WTC11 (cell line): ENCODE data around the gene IQCB1. TPM values are rescaled to one million over a fixed set of nuclear protein-coding genes. Genes with fewer than 3 reads are reported as not detected.

ENCODE experiments used
- ATAC-seq: fragments of 200-7000 bp; cut with Tn5 transposase; 2 replicates; pipeline ENCODE4 v1.10.0; 2021; ENCODE audit warnings: mild to moderate bottlenecking, moderate library complexity
- CTCF ChIA-PET: fragments of 300-600 bp; sonication (Branson Sonifier 250); formaldehyde crosslinking; loops from one replicate; lab custom pipeline; 2021; ENCODE audit warnings: antibody characterized with exemption; lab: Charles Lee
- POLR2A ChIA-PET: fragments of 350-600 bp; sonication (Branson Sonifier 250); formaldehyde crosslinking; loops from one replicate; lab custom pipeline; 2021; ENCODE audit warnings: antibody characterized with exemption; lab: Charles Lee
- DNase-seq: peaks from one replicate; pipeline ENCODE4 v3.0.0; 2021; ENCODE audit warnings: low spot score
- H3K27ac Mint-ChIP-seq: 2 replicates; pipeline ENCODE4 v1.8.0; 2021; ENCODE audit warnings: mixed read lengths
- H3K27me3 Mint-ChIP-seq: 2 replicates; pipeline ENCODE4 v1.8.0; 2021; ENCODE audit warnings: low read depth, mild to moderate bottlenecking, moderate library complexity, mixed read lengths
- H3K36me3 Mint-ChIP-seq: 2 replicates; pipeline ENCODE4 v1.8.0; 2021; ENCODE audit warnings: mixed read lengths
- H3K4me1 Mint-ChIP-seq: 2 replicates; pipeline ENCODE4 v1.8.0; 2022; ENCODE audit warnings: mixed read lengths
- H3K4me3 Mint-ChIP-seq: 2 replicates; pipeline ENCODE4 v1.8.0; 2021; ENCODE audit warnings: mild to moderate bottlenecking, moderate library complexity, mixed read lengths
- H3K9me3 Mint-ChIP-seq: 2 replicates; pipeline ENCODE4 v1.8.0; 2021; ENCODE audit warnings: mixed read lengths
- ATF1 ChIP-seq: sonication (generic); formaldehyde crosslinking; IDR thresholded peaks from 2 replicates; pipeline ENCODE4 v1.8.1; 2023; ENCODE audit warnings: mild to moderate bottlenecking, moderate library complexity, missing genetic modification reagents
- ATF3 ChIP-seq: sonication (generic); formaldehyde crosslinking; conservative IDR thresholded peaks from 2 replicates; pipeline ENCODE4 v1.8.1; 2022; ENCODE audit warnings: mild to moderate bottlenecking, missing genetic modification reagents
- ATF6 ChIP-seq: sonication (generic); formaldehyde crosslinking; IDR thresholded peaks from 2 replicates; pipeline ENCODE4 v1.8.1; 2023; ENCODE audit warnings: mild to moderate bottlenecking, missing genetic modification reagents
- CTCF ChIP-seq: fragments of 200-600 bp; IDR thresholded peaks from 2 replicates; pipeline ENCODE4 v1.8.0; 2022; ENCODE audit warnings: antibody characterized with exemption
- EMX1 ChIP-seq: fragments of 250-450 bp; sonication (Bioruptor Pico); IDR thresholded peaks from 2 replicates; pipeline ENCODE4 v1.8.0; 2021; ENCODE audit warnings: mild to moderate bottlenecking
- ETV6 ChIP-seq: sonication (generic); formaldehyde crosslinking; IDR thresholded peaks from 2 replicates; pipeline ENCODE4 v1.8.1; 2022; ENCODE audit warnings: mild to moderate bottlenecking, missing genetic modification reagents
- MXD4 ChIP-seq: fragments of 250-450 bp; sonication (Bioruptor Pico); IDR thresholded peaks from 2 replicates; pipeline ENCODE4 v1.8.0; 2021; ENCODE audit warnings: mild to moderate bottlenecking, moderate library complexity, borderline replicate concordance
- NFATC4 ChIP-seq: fragments of 250-450 bp; sonication (Bioruptor Pico); IDR thresholded peaks from 2 replicates; pipeline ENCODE4 v1.9.0; 2021; ENCODE audit warnings: mild to moderate bottlenecking
- PRDM15 ChIP-seq: sonication (generic); formaldehyde crosslinking; IDR thresholded peaks from 2 replicates; pipeline ENCODE4 v1.8.0; 2022; ENCODE audit warnings: missing genetic modification reagents
- PRRX2 ChIP-seq: fragments of 250-450 bp; sonication (Bioruptor Pico); IDR thresholded peaks from 2 replicates; pipeline ENCODE4 v1.8.0; 2021; ENCODE audit warnings: mild to moderate bottlenecking
- SMAD3 ChIP-seq: sonication (generic); formaldehyde crosslinking; IDR thresholded peaks from 2 replicates; pipeline ENCODE4 v1.8.0; 2022; ENCODE audit warnings: missing genetic modification reagents, mild to moderate bottlenecking, borderline replicate concordance
- SMAD4 ChIP-seq: sonication (generic); formaldehyde crosslinking; IDR thresholded peaks from 2 replicates; pipeline ENCODE4 v1.8.0; 2022; ENCODE audit warnings: mild to moderate bottlenecking, missing genetic modification reagents
- SOX15 ChIP-seq: fragments of 250-450 bp; sonication (Bioruptor Pico); IDR thresholded peaks from 2 replicates; pipeline ENCODE4 v1.9.0; 2021; ENCODE audit warnings: mild to moderate bottlenecking
- ZNF121 ChIP-seq: sonication (generic); formaldehyde crosslinking; IDR thresholded peaks from 2 replicates; pipeline ENCODE4 v1.8.0; 2023; ENCODE audit warnings: missing genetic modification reagents
- ZNF512 ChIP-seq: sonication (generic); formaldehyde crosslinking; IDR thresholded peaks from 2 replicates; pipeline ENCODE4 v1.8.1; 2022; ENCODE audit warnings: missing genetic modification reagents, borderline replicate concordance
- total RNA-seq: library from RNA; stranded (reverse); gene quantifications from 3 replicates; pipeline ENCODE4 v1.2.3, GENCODE V29; 2021
- TF ChIP-seq, protein P1 (sequence below): sonication (generic); formaldehyde crosslinking; IDR thresholded peaks from 2 replicates; pipeline ENCODE4 v1.8.1; 2022; ENCODE audit warnings: mild to moderate bottlenecking, moderate library complexity, missing genetic modification reagents
- TF ChIP-seq, protein P2 (sequence below): fragments of 250-450 bp; sonication (Bioruptor Pico); IDR thresholded peaks from 2 replicates; pipeline ENCODE4 v1.9.0; 2021; ENCODE audit warnings: mild to moderate bottlenecking
- TF ChIP-seq, protein P3 (sequence below): fragments of 250-450 bp; sonication (Bioruptor Pico); IDR thresholded peaks from 2 replicates; pipeline ENCODE4 v2.1.2; 2022; ENCODE audit warnings: mild to moderate bottlenecking, moderate library complexity
- TF ChIP-seq, protein P4 (sequence below): sonication (generic); formaldehyde crosslinking; IDR thresholded peaks from 2 replicates; pipeline ENCODE4 v1.8.1; 2023; ENCODE audit warnings: mild to moderate bottlenecking, missing genetic modification reagents, moderate library complexity
- TF ChIP-seq, protein P5 (sequence below): sonication (generic); formaldehyde crosslinking; IDR thresholded peaks from 2 replicates; pipeline ENCODE4 v1.8.0; 2022; ENCODE audit warnings: mild to moderate bottlenecking, missing genetic modification reagents

IQCB1 gene
- total RNA-seq, 1 experiment from 2014 or later = 30.2 TPM

DNA sequence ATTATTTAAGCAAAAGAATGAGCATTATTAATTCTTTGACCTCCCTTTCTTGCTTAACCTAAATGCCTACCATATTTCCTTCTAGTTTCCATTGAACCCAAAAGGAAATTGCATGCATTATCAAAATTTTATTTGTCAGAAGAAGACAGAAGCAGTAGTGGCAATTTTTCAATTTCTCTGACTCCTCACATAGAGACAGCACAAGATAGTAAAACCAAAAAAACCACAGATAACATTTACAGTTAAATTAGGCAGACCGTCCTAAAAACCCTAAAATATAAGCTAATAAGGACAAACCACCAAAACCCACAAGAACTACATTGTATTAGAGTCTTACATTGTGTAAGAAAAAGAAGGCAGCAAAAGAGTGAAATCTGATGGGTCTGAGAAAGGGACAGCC lies 112.4 kb downstream of the IQCB1 start:
- ChIA-PET POLR2A (no interaction called here), CTCF (interaction anchor here (1.3 kb wide), 1 partner anchor 176 kb away, joined by 4 read pairs; no protein-coding TSS in a partner anchor)
- Mint-ChIP-seq H3K9me3 (peaks cover 8% of the 10 kb centered on the region), H3K36me3 (peaks cover 61% of the 10 kb centered on the region), H3K4me1 (no peaks in the 10 kb centered on the region), H3K27ac (no peak overlapping the region), H3K4me3 (no peak overlapping the region), H3K27me3 (no peaks in the 10 kb centered on the region)
- TF ChIP-seq CTCF = no peak
- no peak for TF ChIP-seq MXD4 (CRISPR knock-in tag)
- TF ChIP-seq, protein P1, sequence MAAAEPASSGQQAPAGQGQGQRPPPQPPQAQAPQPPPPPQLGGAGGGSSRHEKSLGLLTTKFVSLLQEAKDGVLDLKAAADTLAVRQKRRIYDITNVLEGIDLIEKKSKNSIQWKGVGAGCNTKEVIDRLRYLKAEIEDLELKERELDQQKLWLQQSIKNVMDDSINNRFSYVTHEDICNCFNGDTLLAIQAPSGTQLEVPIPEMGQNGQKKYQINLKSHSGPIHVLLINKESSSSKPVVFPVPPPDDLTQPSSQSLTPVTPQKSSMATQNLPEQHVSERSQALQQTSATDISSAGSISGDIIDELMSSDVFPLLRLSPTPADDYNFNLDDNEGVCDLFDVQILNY = no peak
- TF ChIP-seq, protein P2, sequence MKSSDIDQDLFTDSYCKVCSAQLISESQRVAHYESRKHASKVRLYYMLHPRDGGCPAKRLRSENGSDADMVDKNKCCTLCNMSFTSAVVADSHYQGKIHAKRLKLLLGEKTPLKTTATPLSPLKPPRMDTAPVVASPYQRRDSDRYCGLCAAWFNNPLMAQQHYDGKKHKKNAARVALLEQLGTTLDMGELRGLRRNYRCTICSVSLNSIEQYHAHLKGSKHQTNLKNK (CRISPR knock-in tag) = no peak
- TF ChIP-seq ATF3 (CRISPR knock-in tag) = no peak
- no peak for TF ChIP-seq SOX15 (CRISPR knock-in tag)
- no peak for TF ChIP-seq SMAD4 (CRISPR knock-in tag)
- no peak for TF ChIP-seq ZNF512 (CRISPR knock-in tag)
- TF ChIP-seq SMAD3 (CRISPR knock-in tag) = no peak
- no peak for TF ChIP-seq PRDM15 (CRISPR knock-in tag)
- no peak for TF ChIP-seq NFATC4 (CRISPR knock-in tag)
- TF ChIP-seq, protein P3, sequence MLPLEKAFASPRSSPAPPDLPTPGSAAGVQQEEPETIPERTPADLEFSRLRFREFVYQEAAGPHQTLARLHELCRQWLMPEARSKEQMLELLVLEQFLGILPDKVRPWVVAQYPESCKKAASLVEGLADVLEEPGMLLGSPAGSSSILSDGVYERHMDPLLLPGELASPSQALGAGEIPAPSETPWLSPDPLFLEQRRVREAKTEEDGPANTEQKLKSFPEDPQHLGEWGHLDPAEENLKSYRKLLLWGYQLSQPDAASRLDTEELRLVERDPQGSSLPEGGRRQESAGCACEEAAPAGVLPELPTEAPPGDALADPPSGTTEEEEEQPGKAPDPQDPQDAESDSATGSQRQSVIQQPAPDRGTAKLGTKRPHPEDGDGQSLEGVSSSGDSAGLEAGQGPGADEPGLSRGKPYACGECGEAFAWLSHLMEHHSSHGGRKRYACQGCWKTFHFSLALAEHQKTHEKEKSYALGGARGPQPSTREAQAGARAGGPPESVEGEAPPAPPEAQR (CRISPR knock-in tag) = no peak
- no peak for TF ChIP-seq ETV6
- TF ChIP-seq ATF6 (CRISPR knock-in tag) = no peak
- no peak for TF ChIP-seq EMX1 (CRISPR knock-in tag)
- TF ChIP-seq, protein P4, sequence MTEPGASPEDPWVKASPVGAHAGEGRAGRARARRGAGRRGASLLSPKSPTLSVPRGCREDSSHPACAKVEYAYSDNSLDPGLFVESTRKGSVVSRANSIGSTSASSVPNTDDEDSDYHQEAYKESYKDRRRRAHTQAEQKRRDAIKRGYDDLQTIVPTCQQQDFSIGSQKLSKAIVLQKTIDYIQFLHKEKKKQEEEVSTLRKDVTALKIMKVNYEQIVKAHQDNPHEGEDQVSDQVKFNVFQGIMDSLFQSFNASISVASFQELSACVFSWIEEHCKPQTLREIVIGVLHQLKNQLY (CRISPR knock-in tag) = no peak
- no peak for TF ChIP-seq PRRX2 (CRISPR knock-in tag)
- TF ChIP-seq, protein P5, sequence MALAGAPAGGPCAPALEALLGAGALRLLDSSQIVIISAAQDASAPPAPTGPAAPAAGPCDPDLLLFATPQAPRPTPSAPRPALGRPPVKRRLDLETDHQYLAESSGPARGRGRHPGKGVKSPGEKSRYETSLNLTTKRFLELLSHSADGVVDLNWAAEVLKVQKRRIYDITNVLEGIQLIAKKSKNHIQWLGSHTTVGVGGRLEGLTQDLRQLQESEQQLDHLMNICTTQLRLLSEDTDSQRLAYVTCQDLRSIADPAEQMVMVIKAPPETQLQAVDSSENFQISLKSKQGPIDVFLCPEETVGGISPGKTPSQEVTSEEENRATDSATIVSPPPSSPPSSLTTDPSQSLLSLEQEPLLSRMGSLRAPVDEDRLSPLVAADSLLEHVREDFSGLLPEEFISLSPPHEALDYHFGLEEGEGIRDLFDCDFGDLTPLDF (CRISPR knock-in tag) = no peak
- TF ChIP-seq ZNF121 (CRISPR knock-in tag) = no peak
- TF ChIP-seq ATF1 (CRISPR knock-in tag) = no peak
- ATAC-seq (no peak), DNase-seq (no peak)
